ENCODE data around the gene SAP130. TPM values are rescaled to one million over a fixed set of nuclear protein-coding genes. Genes with fewer than 3 reads are reported as not detected.

The SAP130 gene
- total RNA-seq, 1 experiment from 2014 or later: 45.6 TPM

GRCh38 chr2:128016620-128017019 lies 11.2 kb downstream of the SAP130 start:
- no CpG with 5 or more reads among the region's 2 CpGs for WGBS (ENCODE audit: extremely low coverage, insufficient read length, low lambda C conversion rate)

More at GRCh38 chr2:128016620-128017019, 11.2 kb downstream of the SAP130 start:
- no peak overlapping the region for H3K18ac ChIP-seq (ENCODE audit: insufficient read length, low read depth, low read length)
- H2BK5ac ChIP-seq (ENCODE audit: insufficient read length, low read length): no peak overlapping the region
- no peaks in the 10 kb centered on the region for H3K79me1 ChIP-seq (ENCODE audit: insufficient read depth, low read depth, low read length, poor library complexity, severe bottlenecking)
- no peak overlapping the region for H3K23ac ChIP-seq (ENCODE audit: insufficient read length, low read depth, low read length)
- no peak overlapping the region for H4K5ac ChIP-seq (ENCODE audit: insufficient read length, low read depth, low read length)
- H2AFZ ChIP-seq (ENCODE audit: low read length): no peak overlapping the region
- peaks cover 37 to 60% (median 58%) of the 10 kb centered on the region in 3 experiments; a peak in 6 of 7 replicates for H3K36me3 Mint-ChIP-seq (ENCODE audit: insufficient read depth in 1 of 3, low read depth in 3 of 3)
- no peak overlapping the region for H4K91ac ChIP-seq (ENCODE audit: insufficient read length, low read depth, low read length)
- H3K27me3 Mint-ChIP-seq (ENCODE audit: low read depth): no peaks in the 10 kb centered on the region
- H3K4me1 Mint-ChIP-seq: no peaks in the 10 kb centered on the region
- no peak for DNase-seq
- no peak overlapping the region for H3T11ph ChIP-seq (ENCODE audit: low read length)
- H3K56ac ChIP-seq (ENCODE audit: insufficient read length, low read depth, low read length): no peak overlapping the region
- no peaks in the 10 kb centered on the region for H3K9me3 Mint-ChIP-seq
- no peak overlapping the region for H3K27ac ChIP-seq (ENCODE audit: insufficient read length, low read depth, low read length)
- no peak overlapping the region for H2BK15ac ChIP-seq (ENCODE audit: low read depth, low read length)
- H4K8ac ChIP-seq (replicated peaks; ENCODE audit: insufficient read length, low read depth, low read length): no peak overlapping the region
- H3K23me2 ChIP-seq (ENCODE audit: insufficient read length, low read depth, low read length, poor library complexity, severe bottlenecking): no peaks in the 10 kb centered on the region
- no peaks in the 10 kb centered on the region for H4K20me1 ChIP-seq (ENCODE audit: control insufficient read depth, insufficient read depth, insufficient read length)
- no peak overlapping the region for H3K4me2 ChIP-seq (ENCODE audit: insufficient read depth, insufficient read length, low read length)
- no peak overlapping the region for H2BK12ac ChIP-seq (ENCODE audit: insufficient read length, low read depth, low read length)
- TF ChIP-seq, protein P1, sequence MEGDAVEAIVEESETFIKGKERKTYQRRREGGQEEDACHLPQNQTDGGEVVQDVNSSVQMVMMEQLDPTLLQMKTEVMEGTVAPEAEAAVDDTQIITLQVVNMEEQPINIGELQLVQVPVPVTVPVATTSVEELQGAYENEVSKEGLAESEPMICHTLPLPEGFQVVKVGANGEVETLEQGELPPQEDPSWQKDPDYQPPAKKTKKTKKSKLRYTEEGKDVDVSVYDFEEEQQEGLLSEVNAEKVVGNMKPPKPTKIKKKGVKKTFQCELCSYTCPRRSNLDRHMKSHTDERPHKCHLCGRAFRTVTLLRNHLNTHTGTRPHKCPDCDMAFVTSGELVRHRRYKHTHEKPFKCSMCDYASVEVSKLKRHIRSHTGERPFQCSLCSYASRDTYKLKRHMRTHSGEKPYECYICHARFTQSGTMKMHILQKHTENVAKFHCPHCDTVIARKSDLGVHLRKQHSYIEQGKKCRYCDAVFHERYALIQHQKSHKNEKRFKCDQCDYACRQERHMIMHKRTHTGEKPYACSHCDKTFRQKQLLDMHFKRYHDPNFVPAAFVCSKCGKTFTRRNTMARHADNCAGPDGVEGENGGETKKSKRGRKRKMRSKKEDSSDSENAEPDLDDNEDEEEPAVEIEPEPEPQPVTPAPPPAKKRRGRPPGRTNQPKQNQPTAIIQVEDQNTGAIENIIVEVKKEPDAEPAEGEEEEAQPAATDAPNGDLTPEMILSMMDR (conservative IDR thresholded peaks at IDR 0.05): no peak
- H3K27ac Mint-ChIP-seq: no peak overlapping the region
- H3K79me2 ChIP-seq (ENCODE audit: insufficient read depth, low read length): no peaks in the 10 kb centered on the region
- no peak overlapping the region for H3K9ac ChIP-seq (ENCODE audit: extremely low read depth, insufficient read length, low read length)
- H2BK20ac ChIP-seq (ENCODE audit: low read depth, low read length, poor library complexity, severe bottlenecking): no peak overlapping the region
- no peak overlapping the region for H3K4me3 Mint-ChIP-seq
- H2AK5ac ChIP-seq (ENCODE audit: insufficient read length, low read length): no peak overlapping the region
- H3K4me1 ChIP-seq (ENCODE audit: insufficient read depth, low read length): no peaks in the 10 kb centered on the region
- H3K4ac ChIP-seq (ENCODE audit: low read depth, low read length): no peak overlapping the region
- H2BK120ac ChIP-seq (ENCODE audit: low read depth, low read length, poor library complexity, severe bottlenecking): no peak overlapping the region
- no peaks in the 10 kb centered on the region for H3K9me3 ChIP-seq (ENCODE audit: control insufficient read depth, low read depth, low read length)
- no peaks in the 10 kb centered on the region for H3K27me3 ChIP-seq (ENCODE audit: insufficient read depth, low read length)
- H3K14ac ChIP-seq (ENCODE audit: insufficient read depth, low read length): no peak overlapping the region

Data from H9 (cell line).